OCI-LY7 (cell line): ENCODE results near the gene ELL3. TPM values are rescaled to one million over a fixed set of nuclear protein-coding genes. Genes with fewer than 3 reads are reported as not detected.
"Not testable (repeated sequence)": the region's sequence is repeated elsewhere in the genome, so short reads cannot be mapped to it uniquely, and the experiment has no call there.

Source experiments
- BruUV-seq: library from RNA; stranded (reverse); fragments of 400-500 nt; replicated peaks from 2 replicates; lab custom pipeline; 2021; lab: Mats Ljungman, UMichigan
- CTCF ChIA-PET: fragments of 300-600 bp; sonication (Branson Sonifier 250); formaldehyde crosslinking; loops from one replicate; lab custom pipeline; 2022; ENCODE audit warnings: antibody characterized with exemption; ENCODE audit not compliant: unreplicated experiment; lab: Charles Lee
- POLR2A ChIA-PET: fragments of 300-600 bp; sonication (Branson Sonifier 250); formaldehyde crosslinking; loops from one replicate; lab custom pipeline; 2022; ENCODE audit warnings: antibody characterized with exemption; lab: Charles Lee
- DNase-seq: peaks from one replicate; pipeline ENCODE4 v3.0.0-alpha.2; 2015; ENCODE audit warnings: low spot score
- H2AFZ ChIP-seq: fragments of 200-600 bp; sonication (generic), shearing (Covaris generic); 2 replicates; pipeline ENCODE4 v1.6.1; 2014; ENCODE audit warnings: mild to moderate bottlenecking, antibody characterized with exemption, low read length, moderate library complexity
- H3K27ac ChIP-seq: fragments of 200-600 bp; sonication (generic); 2 replicates; pipeline ENCODE4 v1.5.1; 2014; ENCODE audit warnings: mixed run types, low read depth, mild to moderate bottlenecking, moderate library complexity, low read length, inconsistent platforms; ENCODE audit not compliant: poor library complexity, severe bottlenecking
- H3K36me3 ChIP-seq: fragments of 200-600 bp; sonication (generic); 2 replicates; pipeline ENCODE4 v1.6.1; 2014; ENCODE audit warnings: mild to moderate bottlenecking, antibody characterized with exemption, low read length, moderate library complexity, mixed read lengths; ENCODE audit not compliant: insufficient read depth
- H3K4me1 ChIP-seq: fragments of 200-600 bp; sonication (generic); 2 replicates; pipeline ENCODE4 v1.5.1; 2014; ENCODE audit warnings: mild to moderate bottlenecking, low read length; ENCODE audit not compliant: insufficient read depth, poor library complexity, severe bottlenecking
- H3K4me2 ChIP-seq: fragments of 200-600 bp; sonication (generic); 2 replicates; pipeline ENCODE4 v1.6.1; 2014; ENCODE audit warnings: mild to moderate bottlenecking, low read length
- H3K4me3 ChIP-seq: fragments of 200-600 bp; sonication (generic); 2 replicates; pipeline ENCODE4 v1.5.1; 2014; ENCODE audit warnings: mild to moderate bottlenecking, low read depth, low read length; ENCODE audit not compliant: poor library complexity, severe bottlenecking
- H3K79me2 ChIP-seq: fragments of 200-600 bp; sonication (generic); 2 replicates; pipeline ENCODE4 v1.6.1; 2016; ENCODE audit warnings: low read depth, mild to moderate bottlenecking, low read length, moderate library complexity, mixed read lengths; ENCODE audit not compliant: insufficient read depth
- H3K9me2 ChIP-seq: fragments of 200-600 bp; sonication (generic); 2 replicates; pipeline ENCODE4 v1.6.1; 2016; ENCODE audit warnings: mild to moderate bottlenecking, low read length, mixed read lengths; ENCODE audit not compliant: insufficient read depth
- H3K9me3 ChIP-seq: fragments of 200-600 bp; sonication (generic); 2 replicates; pipeline ENCODE4 v1.6.1; 2014; ENCODE audit warnings: mild to moderate bottlenecking, mixed run types, low read length, mixed read lengths
- H4K20me1 ChIP-seq: fragments of 200-600 bp; sonication (generic); 2 replicates; pipeline ENCODE4 v1.6.1; 2014; ENCODE audit warnings: mild to moderate bottlenecking, antibody characterized with exemption, low read length, moderate library complexity, mixed read lengths; ENCODE audit not compliant: insufficient read depth
- EZH2phosphoT487 ChIP-seq: fragments of 200-600 bp; sonication (generic); IDR thresholded peaks from 2 replicates; pipeline ENCODE4 v1.6.1; 2018; ENCODE audit warnings: low read depth, borderline replicate concordance, mild to moderate bottlenecking, mixed run types, antibody characterized with exemption, low read length, moderate library complexity, mixed read lengths
- intact Hi-C: fragments of 100-400 bp; cut with micrococcal nuclease; formaldehyde crosslinking; loops from one replicate; pipeline ENCODE4 v1.10.0; 2022; ENCODE audit not compliant: unreplicated experiment
- total RNA-seq, 2 experiments: library from RNA; depleted of rRNA in 1 of 2; stranded (reverse); fragments of >200 nt in 1 of 2; shearing (Covaris generic) in 1 of 2; gene quantifications; 2 replicates each; pipeline ENCODE4 v1.2.3, GENCODE V29; 2014 to 2022
- TF ChIP-seq, protein P1 (sequence below): fragments of 200-600 bp; sonication (generic); conservative IDR thresholded peaks from 2 replicates; pipeline ENCODE4 v1.5.1; 2014; ENCODE audit warnings: mild to moderate bottlenecking, antibody characterized with exemption, low read length, moderate library complexity, mixed read lengths

The ELL3 gene
- total RNA-seq, 2 experiments from 2014 or later = 134 to 296 TPM

- no peak overlapping the region for H3K27ac ChIP-seq
These were observed 41.4 kb downstream of the ELL3 start for GRCh38 chr15:43735416-43735815.

DNA sequence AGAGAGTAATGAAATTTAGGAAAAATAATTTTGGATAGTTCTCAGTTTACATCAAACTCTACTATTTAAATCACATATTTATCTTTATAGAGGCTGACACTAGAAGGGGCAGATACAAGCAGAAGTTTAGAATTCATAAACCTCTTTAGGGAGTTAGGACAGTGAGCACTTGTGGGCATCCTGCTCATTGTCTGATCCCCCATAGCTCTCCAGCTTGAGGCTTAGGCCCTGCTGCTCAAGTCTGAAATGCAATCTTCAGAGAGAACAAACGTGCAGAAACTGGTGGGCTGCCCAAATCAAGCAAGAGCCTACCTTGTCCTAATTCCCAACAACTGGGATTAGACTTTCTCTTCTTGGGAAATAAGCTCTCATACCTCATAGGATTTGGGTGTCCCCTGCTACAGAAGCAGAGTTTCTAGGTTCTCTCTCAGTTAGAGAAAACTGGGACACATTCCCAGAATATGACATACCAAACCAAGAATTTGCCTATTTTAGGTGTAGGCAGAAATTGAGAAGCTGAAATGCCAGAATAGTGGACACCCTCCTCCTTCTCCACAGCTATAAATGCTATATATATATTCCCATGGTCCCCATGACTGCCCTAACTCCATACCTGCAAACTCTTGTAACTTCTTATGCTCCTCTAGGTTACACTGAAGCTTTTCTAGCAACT is 48.6 kb downstream of the ELL3 start:
- CTCF ChIA-PET, BruUV-seq, H3K36me3 ChIP-seq, H3K4me1 ChIP-seq, POLR2A ChIA-PET, H3K4me3 ChIP-seq, intact Hi-C loops, H3K27ac ChIP-seq, H3K9me2 ChIP-seq, DNase-seq, H3K79me2 ChIP-seq, H4K20me1 ChIP-seq, H2AFZ ChIP-seq, H3K9me3 ChIP-seq, H3K4me2 ChIP-seq: not testable (repeated sequence)

More at GRCh38 chr15:43735416-43735815, 41.4 kb downstream of the ELL3 start:
- H3K4me3 ChIP-seq = no peak overlapping the region
- H3K9me2 ChIP-seq = no peaks in the 10 kb centered on the region
- no TSS peak for BruUV-seq
- no peaks in the 10 kb centered on the region for H4K20me1 ChIP-seq
- ChIA-PET POLR2A (no interaction called here), CTCF (no interaction called here)
- no peaks in the 10 kb centered on the region for H3K9me3 ChIP-seq
- no peak overlapping the region for H3K4me2 ChIP-seq
- no peak for DNase-seq
- no peak overlapping the region; the same call in 1 of the 2 replicates for H2AFZ ChIP-seq
- no peaks in the 10 kb centered on the region for H3K4me1 ChIP-seq
- no peaks in the 10 kb centered on the region for H3K79me2 ChIP-seq
- intact Hi-C loops = no loop called here
- TF ChIP-seq EZH2phosphoT487 = no peak
- TF ChIP-seq, protein P1, sequence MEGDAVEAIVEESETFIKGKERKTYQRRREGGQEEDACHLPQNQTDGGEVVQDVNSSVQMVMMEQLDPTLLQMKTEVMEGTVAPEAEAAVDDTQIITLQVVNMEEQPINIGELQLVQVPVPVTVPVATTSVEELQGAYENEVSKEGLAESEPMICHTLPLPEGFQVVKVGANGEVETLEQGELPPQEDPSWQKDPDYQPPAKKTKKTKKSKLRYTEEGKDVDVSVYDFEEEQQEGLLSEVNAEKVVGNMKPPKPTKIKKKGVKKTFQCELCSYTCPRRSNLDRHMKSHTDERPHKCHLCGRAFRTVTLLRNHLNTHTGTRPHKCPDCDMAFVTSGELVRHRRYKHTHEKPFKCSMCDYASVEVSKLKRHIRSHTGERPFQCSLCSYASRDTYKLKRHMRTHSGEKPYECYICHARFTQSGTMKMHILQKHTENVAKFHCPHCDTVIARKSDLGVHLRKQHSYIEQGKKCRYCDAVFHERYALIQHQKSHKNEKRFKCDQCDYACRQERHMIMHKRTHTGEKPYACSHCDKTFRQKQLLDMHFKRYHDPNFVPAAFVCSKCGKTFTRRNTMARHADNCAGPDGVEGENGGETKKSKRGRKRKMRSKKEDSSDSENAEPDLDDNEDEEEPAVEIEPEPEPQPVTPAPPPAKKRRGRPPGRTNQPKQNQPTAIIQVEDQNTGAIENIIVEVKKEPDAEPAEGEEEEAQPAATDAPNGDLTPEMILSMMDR = no peak
- H3K36me3 ChIP-seq = no peaks in the 10 kb centered on the region

GRCh38 chr15:43726306-43726705 is 50.5 kb downstream of the ELL3 start:
- H3K4me1 ChIP-seq, H3K36me3 ChIP-seq, H2AFZ ChIP-seq, H3K9me2 ChIP-seq, H3K4me3 ChIP-seq, DNase-seq, POLR2A ChIA-PET, H3K27ac ChIP-seq, H4K20me1 ChIP-seq, CTCF ChIA-PET, H3K4me2 ChIP-seq, intact Hi-C loops, BruUV-seq, H3K9me3 ChIP-seq, H3K79me2 ChIP-seq: not testable (repeated sequence)
